IPS-NIHi7 (cell line): ENCODE data around the gene MOB4.

Experiments
- DNase-seq: peaks from one replicate; pipeline ENCODE4 v3.0.0; 2012; ENCODE audit warnings: mixed read lengths; ENCODE audit errors: extremely low spot score

MOB4 gene

GRCh38 chr2:197591339-197592072 lies 75.6 kb downstream of the MOB4 start:
- no peak for DNase-seq

GRCh38 chr2:197596766-197597165 lies 80.9 kb downstream of the MOB4 start:
- no peak for DNase-seq

- DNase-seq = no peak
Observed at GRCh38 chr2:197597166-197597565, 81.3 kb downstream of the MOB4 start.

GRCh38 chr2:197598450-197598849 lies 82.6 kb downstream of the MOB4 start:
- DNase-seq = no peak

GRCh38 chr2:197599285-197599965 lies 83.6 kb downstream of the MOB4 start:
- DNase-seq = peak; percentile 70

- DNase-seq = no peak
Observed at GRCh38 chr2:197600306-197600705, 84.4 kb downstream of the MOB4 start.

- DNase-seq = no peak
Observed at GRCh38 chr2:197601726-197602125, 85.9 kb downstream of the MOB4 start.
